ENCODE results near the gene NAGA.

DNA sequence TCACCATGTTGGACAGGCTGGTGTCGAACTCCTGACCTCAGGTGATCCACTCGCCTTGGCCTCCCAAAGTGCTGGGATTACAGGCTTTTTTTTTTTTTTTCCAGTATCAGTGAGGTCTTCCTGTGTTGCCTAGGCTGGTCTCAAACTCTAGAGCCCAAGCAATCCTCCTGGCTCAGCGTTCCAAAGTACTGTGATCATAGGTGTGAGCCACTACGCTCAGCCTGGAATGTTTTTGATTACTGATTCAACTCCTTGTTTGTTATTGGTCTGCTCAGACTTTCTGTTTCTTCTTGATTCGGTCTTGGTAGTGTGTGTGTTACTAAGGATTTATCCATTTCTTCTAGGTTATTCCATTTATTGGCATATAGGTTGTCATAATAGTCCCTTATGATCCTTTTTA, 31.3 kb downstream of the NAGA start:
- TF ChIP-seq EZH2 (IDR thresholded peaks at IDR 0.05; ENCODE audit: low read length, unreplicated experiment) (no peak), EZH2phosphoT487 (IDR thresholded peaks at IDR 0.05; ENCODE audit: borderline replicate concordance, low read length) (no peak)
- TF ChIP-seq, protein P1, sequence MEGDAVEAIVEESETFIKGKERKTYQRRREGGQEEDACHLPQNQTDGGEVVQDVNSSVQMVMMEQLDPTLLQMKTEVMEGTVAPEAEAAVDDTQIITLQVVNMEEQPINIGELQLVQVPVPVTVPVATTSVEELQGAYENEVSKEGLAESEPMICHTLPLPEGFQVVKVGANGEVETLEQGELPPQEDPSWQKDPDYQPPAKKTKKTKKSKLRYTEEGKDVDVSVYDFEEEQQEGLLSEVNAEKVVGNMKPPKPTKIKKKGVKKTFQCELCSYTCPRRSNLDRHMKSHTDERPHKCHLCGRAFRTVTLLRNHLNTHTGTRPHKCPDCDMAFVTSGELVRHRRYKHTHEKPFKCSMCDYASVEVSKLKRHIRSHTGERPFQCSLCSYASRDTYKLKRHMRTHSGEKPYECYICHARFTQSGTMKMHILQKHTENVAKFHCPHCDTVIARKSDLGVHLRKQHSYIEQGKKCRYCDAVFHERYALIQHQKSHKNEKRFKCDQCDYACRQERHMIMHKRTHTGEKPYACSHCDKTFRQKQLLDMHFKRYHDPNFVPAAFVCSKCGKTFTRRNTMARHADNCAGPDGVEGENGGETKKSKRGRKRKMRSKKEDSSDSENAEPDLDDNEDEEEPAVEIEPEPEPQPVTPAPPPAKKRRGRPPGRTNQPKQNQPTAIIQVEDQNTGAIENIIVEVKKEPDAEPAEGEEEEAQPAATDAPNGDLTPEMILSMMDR (conservative IDR thresholded peaks at IDR 0.05; ENCODE audit: low read depth, low read length) = no peak
